Measurements from ENCODE around the gene MAP3K20. TPM values are rescaled to one million over a fixed set of nuclear protein-coding genes. Genes with fewer than 3 reads are reported as not detected.

MAP3K20 gene
- total and polyA plus RNA-seq, 2 donors from 2014 or later, result 3.9 to 25.6 TPM

DNA sequence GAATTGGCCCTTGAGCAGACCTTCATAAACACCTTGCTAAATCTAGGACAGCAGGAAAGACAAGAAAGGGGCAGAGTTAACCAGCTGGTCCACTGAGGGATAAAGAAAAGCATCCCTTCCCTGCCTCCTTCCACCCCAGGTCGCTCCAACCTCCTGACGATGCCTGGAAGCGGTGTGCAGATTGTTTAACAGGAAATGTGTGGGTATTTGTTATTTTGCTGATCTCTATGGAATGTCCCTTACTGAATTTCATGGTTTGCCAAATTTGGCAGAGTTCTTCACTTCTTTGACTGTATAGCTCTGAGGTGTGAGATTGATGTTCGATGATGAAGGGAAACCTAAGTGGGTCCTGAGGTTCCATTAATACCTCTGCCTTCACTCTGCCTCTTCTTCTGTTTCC is 72.9 kb downstream of the MAP3K20 start:
- H3K9ac ChIP-seq (ENCODE audit: low read length in 3 of 3), result no peak overlapping the region
- no peak overlapping the region for H3K4me3 ChIP-seq (ENCODE audit: low read length in 3 of 3)
- no peak for TF ChIP-seq CTCF (IDR thresholded peaks at IDR 0.05; ENCODE audit: borderline replicate concordance, extremely low read depth, insufficient read depth)
- H3K4me1 ChIP-seq (ENCODE audit: control insufficient read depth in 2 of 3, insufficient read depth in 2 of 3, low read depth in 1 of 3, low read length in 3 of 3), result no peaks in the 10 kb centered on the region
- no peaks in the 10 kb centered on the region for H3K36me3 ChIP-seq (ENCODE audit: control insufficient read depth in 2 of 3, insufficient read depth in 3 of 3, low read length in 3 of 3)
- FAIRE-seq (no peak), DNase-seq (no peak)
- H3K27me3 ChIP-seq (ENCODE audit: control insufficient read depth, insufficient read depth, low read length), result no peaks in the 10 kb centered on the region
- no peak overlapping the region for H3K27ac ChIP-seq (ENCODE audit: low read depth in 2 of 2, low read length in 2 of 2)
- intact Hi-C loops (cut with DNase I), result no loop called here
- H3K9me3 ChIP-seq (ENCODE audit: control insufficient read depth in 2 of 3, insufficient read depth in 1 of 3, low read length in 3 of 3), result no peaks in the 10 kb centered on the region

DNA sequence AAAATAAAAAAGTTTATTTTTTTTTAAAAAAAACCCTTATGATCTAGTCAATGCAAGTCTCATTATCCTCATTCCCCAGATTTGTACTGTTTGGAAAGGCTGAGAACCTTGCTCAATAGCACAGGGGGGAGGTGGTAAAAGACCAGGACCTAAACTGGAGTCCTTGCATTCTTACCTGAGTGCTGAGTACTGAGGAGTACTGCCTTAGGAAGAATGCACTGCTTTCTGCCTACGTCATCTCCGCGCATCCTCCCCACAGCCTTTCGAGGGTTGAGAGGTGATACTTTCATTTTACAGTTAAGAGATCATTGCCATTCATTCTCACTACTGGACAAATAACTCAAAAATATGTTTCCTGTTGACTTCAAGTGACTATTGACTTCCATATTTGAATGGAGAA is 73.8 kb downstream of the MAP3K20 start:
- H3K4me3 ChIP-seq (ENCODE audit: low read length in 3 of 3), result no peak overlapping the region
- no peak overlapping the region for H3K27ac ChIP-seq (ENCODE audit: low read depth in 2 of 2, low read length in 2 of 2)
- intact Hi-C loops (cut with DNase I), result no loop called here
- no peaks in the 10 kb centered on the region for H3K27me3 ChIP-seq (ENCODE audit: control insufficient read depth, insufficient read depth, low read length)
- no peak for TF ChIP-seq CTCF (IDR thresholded peaks at IDR 0.05; ENCODE audit: borderline replicate concordance, extremely low read depth, insufficient read depth)
- no peaks in the 10 kb centered on the region for H3K4me1 ChIP-seq (ENCODE audit: control insufficient read depth in 2 of 3, insufficient read depth in 2 of 3, low read depth in 1 of 3, low read length in 3 of 3)
- no peak for FAIRE-seq
- DNase-seq, result no peak
- no peaks in the 10 kb centered on the region for H3K9me3 ChIP-seq (ENCODE audit: control insufficient read depth in 2 of 3, insufficient read depth in 1 of 3, low read length in 3 of 3)
- no peak overlapping the region for H3K9ac ChIP-seq (ENCODE audit: low read length in 3 of 3)
- H3K36me3 ChIP-seq (ENCODE audit: control insufficient read depth in 2 of 3, insufficient read depth in 3 of 3, low read length in 3 of 3), result no peaks in the 10 kb centered on the region

- Histone ChIP-seq H3K9me3 (ENCODE audit: control insufficient read depth in 2 of 3, insufficient read depth in 1 of 3, low read length in 3 of 3) (no peaks in the 10 kb centered on the region), H3K4me1 (ENCODE audit: control insufficient read depth in 2 of 3, insufficient read depth in 2 of 3, low read depth in 1 of 3, low read length in 3 of 3) (no peaks in the 10 kb centered on the region), H3K27ac (ENCODE audit: low read depth in 2 of 2, low read length in 2 of 2) (no peak overlapping the region), H3K9ac (ENCODE audit: low read length in 3 of 3) (no peak overlapping the region), H3K4me3 (ENCODE audit: low read length in 3 of 3) (no peak overlapping the region), H3K36me3 (ENCODE audit: control insufficient read depth in 2 of 3, insufficient read depth in 3 of 3, low read length in 3 of 3) (no peaks in the 10 kb centered on the region), H3K27me3 (ENCODE audit: control insufficient read depth, insufficient read depth, low read length) (no peaks in the 10 kb centered on the region)
- TF ChIP-seq CTCF (IDR thresholded peaks at IDR 0.05; ENCODE audit: borderline replicate concordance, extremely low read depth, insufficient read depth), result no peak
- DNase-seq (no peak), FAIRE-seq (no peak)
- intact Hi-C loops (cut with DNase I), result no loop called here
These were observed 74.4 kb downstream of the MAP3K20 start for GRCh38 chr2:173150087-173150486.

GRCh38 chr2:173150963-173151362 is 75.3 kb downstream of the MAP3K20 start:
- H3K9me3 ChIP-seq (ENCODE audit: control insufficient read depth in 2 of 3, insufficient read depth in 1 of 3, low read length in 3 of 3), result no peaks in the 10 kb centered on the region
- no peak for FAIRE-seq
- DNase-seq, result no peak
- H3K27me3 ChIP-seq (ENCODE audit: control insufficient read depth, insufficient read depth, low read length), result no peaks in the 10 kb centered on the region
- no peak overlapping the region for H3K9ac ChIP-seq (ENCODE audit: low read length in 3 of 3)
- H3K36me3 ChIP-seq (ENCODE audit: control insufficient read depth in 2 of 3, insufficient read depth in 3 of 3, low read length in 3 of 3), result no peaks in the 10 kb centered on the region
- H3K27ac ChIP-seq (ENCODE audit: low read depth in 2 of 2, low read length in 2 of 2), result no peak overlapping the region
- intact Hi-C loops (cut with DNase I), result no loop called here
- no peak for TF ChIP-seq CTCF (IDR thresholded peaks at IDR 0.05; ENCODE audit: borderline replicate concordance, extremely low read depth, insufficient read depth)
- no peak overlapping the region for H3K4me3 ChIP-seq (ENCODE audit: low read length in 3 of 3)
- H3K4me1 ChIP-seq (ENCODE audit: control insufficient read depth in 2 of 3, insufficient read depth in 2 of 3, low read depth in 1 of 3, low read length in 3 of 3), result no peaks in the 10 kb centered on the region

Data from kidney (tissue), 14 donors.